ENCODE data around the gene CERK. TPM values are rescaled to one million over a fixed set of nuclear protein-coding genes. Genes with fewer than 3 reads are reported as not detected.

The CERK gene
- polyA plus RNA-seq, 1 donor from 2014 or later = 57.4 TPM

DNA sequence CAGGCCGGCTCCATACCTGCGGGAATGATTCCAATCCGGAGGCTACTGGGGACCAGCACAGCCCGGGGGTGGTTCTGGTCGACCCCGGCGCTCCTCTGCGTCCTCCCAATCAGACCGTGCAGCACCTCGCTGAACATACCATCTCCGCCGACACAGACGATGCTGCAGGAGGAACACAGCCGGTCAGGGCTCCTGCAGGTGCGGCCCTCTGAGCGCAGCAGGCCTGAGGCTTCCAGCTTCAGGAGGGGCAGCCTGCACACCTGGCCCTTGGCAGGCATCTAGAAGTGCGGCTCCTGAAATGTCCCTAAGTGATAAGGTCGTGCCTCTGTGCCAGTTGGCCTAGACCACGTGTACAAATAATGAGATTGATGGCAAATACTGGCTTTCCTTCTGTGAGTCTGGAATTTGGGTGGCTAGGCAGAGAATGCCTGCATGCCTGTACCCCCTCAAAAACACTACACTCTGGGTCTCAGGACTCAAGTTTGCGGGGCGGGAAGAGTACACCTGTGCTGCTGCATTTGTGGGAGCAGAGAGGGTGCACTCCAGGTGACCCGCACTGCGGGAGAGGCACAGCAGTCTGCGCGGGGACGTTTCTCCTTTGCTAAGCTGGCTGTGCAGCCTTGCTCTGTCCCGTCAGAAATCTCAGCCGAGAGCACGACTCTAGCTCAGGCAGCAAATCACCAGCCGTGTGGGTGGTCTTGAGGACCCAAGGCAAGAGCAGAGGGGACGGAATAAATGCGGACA is 30.1 kb downstream of the CERK start:
- Histone ChIP-seq H3K4me3 (ENCODE audit: low read length) (no peak overlapping the region), H3K9ac (ENCODE audit: low read length) (no peak overlapping the region), H3K27ac (ENCODE audit: low read length) (no peak overlapping the region), H3K4me2 (ENCODE audit: low read length) (no peak overlapping the region), H3K9me3 (ENCODE audit: low read length) (no peaks in the 10 kb centered on the region), H3K79me2 (replicated peaks; ENCODE audit: insufficient read depth, low read length) (no peaks in the 10 kb centered on the region), H3K9me2 (ENCODE audit: insufficient read depth, low read length) (no peaks in the 10 kb centered on the region), H2AFZ (ENCODE audit: low read depth, low read length) (no peak overlapping the region), H4K20me1 (ENCODE audit: insufficient read depth) (no peaks in the 10 kb centered on the region), H3K27me3 (ENCODE audit: insufficient read depth, low read depth, low read length) (no peaks in the 10 kb centered on the region), H3F3A (ENCODE audit: insufficient read depth, low read length, poor library complexity, severe bottlenecking) (no peaks in the 10 kb centered on the region), H3K36me3 (ENCODE audit: insufficient read depth, low read length) (peaks cover 4% of the 10 kb centered on the region)
- no peak for TF ChIP-seq MXI1 (conservative IDR thresholded peaks at IDR 0.05; ENCODE audit: poor library complexity, severe bottlenecking)
- TF ChIP-seq SMC3 (conservative IDR thresholded peaks at IDR 0.05; ENCODE audit: poor library complexity) = no peak
- TF ChIP-seq, protein P1, sequence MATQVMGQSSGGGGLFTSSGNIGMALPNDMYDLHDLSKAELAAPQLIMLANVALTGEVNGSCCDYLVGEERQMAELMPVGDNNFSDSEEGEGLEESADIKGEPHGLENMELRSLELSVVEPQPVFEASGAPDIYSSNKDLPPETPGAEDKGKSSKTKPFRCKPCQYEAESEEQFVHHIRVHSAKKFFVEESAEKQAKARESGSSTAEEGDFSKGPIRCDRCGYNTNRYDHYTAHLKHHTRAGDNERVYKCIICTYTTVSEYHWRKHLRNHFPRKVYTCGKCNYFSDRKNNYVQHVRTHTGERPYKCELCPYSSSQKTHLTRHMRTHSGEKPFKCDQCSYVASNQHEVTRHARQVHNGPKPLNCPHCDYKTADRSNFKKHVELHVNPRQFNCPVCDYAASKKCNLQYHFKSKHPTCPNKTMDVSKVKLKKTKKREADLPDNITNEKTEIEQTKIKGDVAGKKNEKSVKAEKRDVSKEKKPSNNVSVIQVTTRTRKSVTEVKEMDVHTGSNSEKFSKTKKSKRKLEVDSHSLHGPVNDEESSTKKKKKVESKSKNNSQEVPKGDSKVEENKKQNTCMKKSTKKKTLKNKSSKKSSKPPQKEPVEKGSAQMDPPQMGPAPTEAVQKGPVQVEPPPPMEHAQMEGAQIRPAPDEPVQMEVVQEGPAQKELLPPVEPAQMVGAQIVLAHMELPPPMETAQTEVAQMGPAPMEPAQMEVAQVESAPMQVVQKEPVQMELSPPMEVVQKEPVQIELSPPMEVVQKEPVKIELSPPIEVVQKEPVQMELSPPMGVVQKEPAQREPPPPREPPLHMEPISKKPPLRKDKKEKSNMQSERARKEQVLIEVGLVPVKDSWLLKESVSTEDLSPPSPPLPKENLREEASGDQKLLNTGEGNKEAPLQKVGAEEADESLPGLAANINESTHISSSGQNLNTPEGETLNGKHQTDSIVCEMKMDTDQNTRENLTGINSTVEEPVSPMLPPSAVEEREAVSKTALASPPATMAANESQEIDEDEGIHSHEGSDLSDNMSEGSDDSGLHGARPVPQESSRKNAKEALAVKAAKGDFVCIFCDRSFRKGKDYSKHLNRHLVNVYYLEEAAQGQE (IDR thresholded peaks at IDR 0.05; ENCODE audit: borderline replicate concordance) = no peak
- no peak for TF ChIP-seq EZH2 (IDR thresholded peaks at IDR 0.05; ENCODE audit: borderline replicate concordance, insufficient read depth, low read length, poor library complexity, severe bottlenecking)
- TF ChIP-seq, protein P2, sequence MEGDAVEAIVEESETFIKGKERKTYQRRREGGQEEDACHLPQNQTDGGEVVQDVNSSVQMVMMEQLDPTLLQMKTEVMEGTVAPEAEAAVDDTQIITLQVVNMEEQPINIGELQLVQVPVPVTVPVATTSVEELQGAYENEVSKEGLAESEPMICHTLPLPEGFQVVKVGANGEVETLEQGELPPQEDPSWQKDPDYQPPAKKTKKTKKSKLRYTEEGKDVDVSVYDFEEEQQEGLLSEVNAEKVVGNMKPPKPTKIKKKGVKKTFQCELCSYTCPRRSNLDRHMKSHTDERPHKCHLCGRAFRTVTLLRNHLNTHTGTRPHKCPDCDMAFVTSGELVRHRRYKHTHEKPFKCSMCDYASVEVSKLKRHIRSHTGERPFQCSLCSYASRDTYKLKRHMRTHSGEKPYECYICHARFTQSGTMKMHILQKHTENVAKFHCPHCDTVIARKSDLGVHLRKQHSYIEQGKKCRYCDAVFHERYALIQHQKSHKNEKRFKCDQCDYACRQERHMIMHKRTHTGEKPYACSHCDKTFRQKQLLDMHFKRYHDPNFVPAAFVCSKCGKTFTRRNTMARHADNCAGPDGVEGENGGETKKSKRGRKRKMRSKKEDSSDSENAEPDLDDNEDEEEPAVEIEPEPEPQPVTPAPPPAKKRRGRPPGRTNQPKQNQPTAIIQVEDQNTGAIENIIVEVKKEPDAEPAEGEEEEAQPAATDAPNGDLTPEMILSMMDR (IDR thresholded peaks at IDR 0.05; ENCODE audit: poor library complexity, severe bottlenecking) = no peak
- TF ChIP-seq POLR2AphosphoS5 (IDR thresholded peaks at IDR 0.05) = no peak
- no peak for TF ChIP-seq EP300 (conservative IDR thresholded peaks at IDR 0.05; ENCODE audit: poor library complexity, severe bottlenecking)
- TF ChIP-seq RAD21 (conservative IDR thresholded peaks at IDR 0.05) = no peak
- TF ChIP-seq TAF1 (IDR thresholded peaks at IDR 0.05; ENCODE audit: low read depth) = no peak

DNA sequence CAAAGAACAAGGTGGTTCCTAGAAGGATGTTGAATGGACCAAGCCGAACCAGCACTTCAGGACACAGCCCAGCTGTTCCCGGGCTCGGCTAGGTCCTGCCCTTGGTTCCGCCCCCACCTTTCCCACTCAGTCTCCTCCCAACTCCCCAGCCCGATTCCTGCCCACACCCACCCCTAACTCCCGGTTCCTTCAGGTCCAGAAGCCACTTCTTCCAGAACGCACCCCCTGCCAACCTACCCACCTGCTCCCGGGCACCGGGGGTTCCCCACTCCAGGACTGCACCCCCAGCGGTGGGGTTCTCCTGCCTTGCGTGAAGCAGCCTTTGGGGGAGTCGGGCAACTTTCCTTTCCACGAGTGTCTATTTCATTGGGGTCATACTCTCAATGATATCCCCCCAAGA is 30.7 kb downstream of the CERK start:
- Histone ChIP-seq H3K9me2 (ENCODE audit: insufficient read depth, low read length) (no peaks in the 10 kb centered on the region), H3K27ac (ENCODE audit: low read length) (no peak overlapping the region), H3K9me3 (ENCODE audit: low read length) (no peaks in the 10 kb centered on the region), H3K79me2 (replicated peaks; ENCODE audit: insufficient read depth, low read length) (no peaks in the 10 kb centered on the region), H3K27me3 (ENCODE audit: insufficient read depth, low read depth, low read length) (no peaks in the 10 kb centered on the region), H3K4me2 (ENCODE audit: low read length) (no peak overlapping the region), H4K20me1 (ENCODE audit: insufficient read depth) (no peaks in the 10 kb centered on the region), H2AFZ (ENCODE audit: low read depth, low read length) (no peak overlapping the region), H3K4me3 (ENCODE audit: low read length) (no peak overlapping the region), H3K9ac (ENCODE audit: low read length) (no peak overlapping the region), H3F3A (ENCODE audit: insufficient read depth, low read length, poor library complexity, severe bottlenecking) (no peaks in the 10 kb centered on the region), H3K36me3 (ENCODE audit: insufficient read depth, low read length) (peaks cover 4% of the 10 kb centered on the region)
- no peak for TF ChIP-seq EZH2 (IDR thresholded peaks at IDR 0.05; ENCODE audit: borderline replicate concordance, insufficient read depth, low read length, poor library complexity, severe bottlenecking)
- no peak for TF ChIP-seq RAD21 (conservative IDR thresholded peaks at IDR 0.05)
- no peak for TF ChIP-seq TAF1 (IDR thresholded peaks at IDR 0.05; ENCODE audit: low read depth)
- TF ChIP-seq, protein P2 (IDR thresholded peaks at IDR 0.05; ENCODE audit: poor library complexity, severe bottlenecking) = no peak
